H9 (cell line): Measurements from ENCODE around the gene ZNF200. TPM values are rescaled to one million over a fixed set of nuclear protein-coding genes. Genes with fewer than 3 reads are reported as not detected.

Experiments
- DNase-seq: peaks from one replicate; pipeline ENCODE4 v3.0.0-alpha.2; 2017
- H2AFZ ChIP-seq: one replicate; pipeline ENCODE4 v1.6.1; 2013; ENCODE audit warnings: mild to moderate bottlenecking, low read length, control low read depth, moderate library complexity
- H2AK5ac ChIP-seq: 2 replicates; pipeline ENCODE4 v1.6.1; 2013; ENCODE audit warnings: low read length, control low read depth, mixed read lengths; ENCODE audit not compliant: insufficient read length
- H2BK120ac ChIP-seq: one replicate; pipeline ENCODE4 v1.6.1; 2013; ENCODE audit warnings: low read depth, mild to moderate bottlenecking, low read length, control low read depth, inconsistent platforms; ENCODE audit not compliant: poor library complexity, severe bottlenecking
- H2BK12ac ChIP-seq: 2 replicates; pipeline ENCODE4 v1.6.1; 2013; ENCODE audit warnings: low read length, control low read depth, mixed read lengths, low read depth; ENCODE audit not compliant: insufficient read length
- H2BK15ac ChIP-seq: 2 replicates; pipeline ENCODE4 v1.6.1; 2013; ENCODE audit warnings: low read depth, low read length, control low read depth
- H2BK20ac ChIP-seq: one replicate; pipeline ENCODE4 v1.6.1; 2013; ENCODE audit warnings: low read depth, mild to moderate bottlenecking, low read length, control low read depth, inconsistent platforms; ENCODE audit not compliant: poor library complexity, severe bottlenecking
- H2BK5ac ChIP-seq: 2 replicates; pipeline ENCODE4 v1.6.1; 2013; ENCODE audit warnings: low read length, control low read depth, mixed read lengths; ENCODE audit not compliant: insufficient read length
- H3K14ac ChIP-seq: 2 replicates; pipeline ENCODE4 v1.6.1; 2013; ENCODE audit warnings: low read length, control low read depth; ENCODE audit not compliant: insufficient read depth
- H3K18ac ChIP-seq: 2 replicates; pipeline ENCODE4 v1.6.1; 2013; ENCODE audit warnings: low read depth, mild to moderate bottlenecking, mixed read lengths, low read length, control low read depth; ENCODE audit not compliant: insufficient read length
- H3K23ac ChIP-seq: 2 replicates; pipeline ENCODE4 v1.6.1; 2013; ENCODE audit warnings: low read length, control low read depth, mixed read lengths, low read depth; ENCODE audit not compliant: insufficient read length
- H3K23me2 ChIP-seq: 2 replicates; pipeline ENCODE4 v1.6.1; 2013; ENCODE audit warnings: low read depth, mild to moderate bottlenecking, mixed read lengths, low read length, control low read depth; ENCODE audit not compliant: insufficient read length, poor library complexity, severe bottlenecking
- H3K27ac ChIP-seq: 2 replicates; pipeline ENCODE4 v1.5.1; 2013; ENCODE audit warnings: low read length, control low read depth, mixed read lengths, low read depth; ENCODE audit not compliant: insufficient read length
- H3K27me3 ChIP-seq: 2 replicates; pipeline ENCODE4 v1.6.1; 2013; ENCODE audit warnings: low read length, control low read depth, inconsistent platforms; ENCODE audit not compliant: insufficient read depth
- H3K4ac ChIP-seq: 2 replicates; pipeline ENCODE4 v1.6.1; 2013; ENCODE audit warnings: low read depth, mild to moderate bottlenecking, control low read depth, inconsistent platforms, low read length, moderate library complexity
- H3K4me1 ChIP-seq: 2 replicates; pipeline ENCODE4 v1.6.1; 2013; ENCODE audit warnings: low read length, control low read depth, inconsistent platforms; ENCODE audit not compliant: insufficient read depth
- H3K4me2 ChIP-seq: 2 replicates; pipeline ENCODE4 v1.6.1; 2013; ENCODE audit warnings: low read length, control low read depth, mixed read lengths; ENCODE audit not compliant: insufficient read length, insufficient read depth
- H3K56ac ChIP-seq: 2 replicates; pipeline ENCODE4 v1.6.1; 2013; ENCODE audit warnings: low read depth, mild to moderate bottlenecking, mixed read lengths, low read length, control low read depth; ENCODE audit not compliant: insufficient read length
- H3K79me1 ChIP-seq: 2 replicates; pipeline ENCODE4 v1.6.1; 2013; ENCODE audit warnings: low read depth, mild to moderate bottlenecking, moderate library complexity, low read length, control low read depth, inconsistent platforms; ENCODE audit not compliant: insufficient read depth, poor library complexity, severe bottlenecking
- H3K79me2 ChIP-seq: 2 replicates; pipeline ENCODE4 v1.6.1; 2013; ENCODE audit warnings: low read length, control low read depth, inconsistent platforms; ENCODE audit not compliant: insufficient read depth
- H3K9ac ChIP-seq: 2 replicates; pipeline ENCODE4 v1.6.1; 2013; ENCODE audit warnings: low read length, control low read depth, mixed read lengths; ENCODE audit not compliant: insufficient read length; ENCODE audit errors: extremely low read depth
- H3K9me3 ChIP-seq: one replicate; pipeline ENCODE4 v1.6.1; 2013; ENCODE audit warnings: low read depth, low read length, inconsistent platforms; ENCODE audit not compliant: control insufficient read depth
- H3T11ph ChIP-seq: one replicate; pipeline ENCODE4 v1.6.1; 2013; ENCODE audit warnings: mild to moderate bottlenecking, low read length, control low read depth, inconsistent platforms
- H4K20me1 ChIP-seq: one replicate; pipeline ENCODE4 v1.6.1; 2013; ENCODE audit not compliant: control insufficient read depth, insufficient read length, insufficient read depth
- H4K5ac ChIP-seq: 2 replicates; pipeline ENCODE4 v1.6.1; 2013; ENCODE audit warnings: low read depth, mild to moderate bottlenecking, mixed read lengths, low read length, control low read depth; ENCODE audit not compliant: insufficient read length
- H4K8ac ChIP-seq: replicated peaks from 2 replicates; pipeline ENCODE4 v1.6.1; 2013; ENCODE audit warnings: low read length, control low read depth, mixed read lengths, low read depth; ENCODE audit not compliant: insufficient read length
- H4K91ac ChIP-seq: 2 replicates; pipeline ENCODE4 v1.6.1; 2013; ENCODE audit warnings: low read depth, mild to moderate bottlenecking, moderate library complexity, mixed read lengths, low read length, control low read depth; ENCODE audit not compliant: insufficient read length
- H3K27ac Mint-ChIP-seq, 3 experiments: 2 replicates in 2 of 3; 3 replicates in 1 of 3; pipeline ENCODE4 v1.8.0; 2020 to 2021; ENCODE audit warnings: mixed read lengths in 3 of 3, mild to moderate bottlenecking in 1 of 3, moderate library complexity in 1 of 3
- H3K27me3 Mint-ChIP-seq: 2 replicates; pipeline ENCODE4 v1.8.0; 2021; ENCODE audit warnings: low read depth, mild to moderate bottlenecking, moderate library complexity, mixed read lengths
- H3K36me3 Mint-ChIP-seq, 3 experiments: 2 replicates in 2 of 3; 3 replicates in 1 of 3; pipeline ENCODE4 v1.8.0; 2020 to 2021; ENCODE audit warnings: low read depth in 3 of 3, mixed read lengths in 3 of 3; ENCODE audit not compliant: insufficient read depth in 1 of 3
- H3K4me1 Mint-ChIP-seq, 2 experiments: 2 replicates each; pipeline ENCODE4 v1.8.0; 2020; ENCODE audit warnings: mixed read lengths in 2 of 2
- H3K4me3 Mint-ChIP-seq, 2 experiments: 2 replicates in 1 of 2; 3 replicates in 1 of 2; pipeline ENCODE4 v1.8.0; 2020 to 2021; ENCODE audit warnings: mild to moderate bottlenecking in 2 of 2, mixed read lengths in 2 of 2, moderate library complexity in 1 of 2
- H3K9me3 Mint-ChIP-seq, 2 experiments: 2 replicates in 1 of 2; 3 replicates in 1 of 2; pipeline ENCODE4 v1.8.0; 2020; ENCODE audit warnings: mild to moderate bottlenecking in 2 of 2, mixed read lengths in 2 of 2, moderate library complexity in 1 of 2
- CTCF ChIP-seq: fragments of 200-600 bp; sonication (generic); conservative IDR thresholded peaks from 3 replicates; pipeline ENCODE4 v1.8.0; 2021; ENCODE audit warnings: antibody characterized with exemption, mild to moderate bottlenecking
- WGBS: extraction: QIAGEN DNeasy Blood & Tissue Kit; methylation state at CpG from one replicate; pipeline ENCODE4 v1.1.7; 2013; ENCODE audit warnings: missing lambda C conversion rate, low lambda C conversion rate, mixed read lengths; ENCODE audit not compliant: insufficient read length; ENCODE audit errors: extremely low coverage; 5-methylcytosine and 5-hydroxymethylcytosine counted together
- total RNA-seq: library from RNA; stranded (reverse); gene quantifications from 2 replicates; pipeline ENCODE4 v1.2.1, GENCODE V29; 2021

ZNF200 gene
- total RNA-seq, 1 experiment from 2014 or later, result 14.9 TPM

- Histone ChIP-seq H3K4me1 (no peaks in the 10 kb centered on the region), H2AK5ac (no peak overlapping the region), H3K18ac (no peak overlapping the region), H3K4me2 (peak overlapping the region; percentile 92), H3K9ac (no peak overlapping the region), H3K14ac (no peak overlapping the region), H2BK15ac (no peak overlapping the region), H4K20me1 (no peaks in the 10 kb centered on the region), H3T11ph (no peak overlapping the region), H3K23me2 (peaks cover 30% of the 10 kb centered on the region), H3K27ac (no peak overlapping the region), H3K23ac (no peak overlapping the region), H3K79me1 (no peaks in the 10 kb centered on the region), H2BK12ac (no peak overlapping the region), H2BK5ac (no peak overlapping the region), H3K9me3 (no peaks in the 10 kb centered on the region), H2AFZ (no peak overlapping the region), H4K5ac (no peak overlapping the region), H3K56ac (no peak overlapping the region), H3K27me3 (peaks cover 2% of the 10 kb centered on the region; the same call in 1 of the 2 replicates), H4K91ac (no peak overlapping the region), H3K4ac (no peak overlapping the region), H4K8ac (no peak overlapping the region), H2BK20ac (no peak overlapping the region), H3K79me2 (no peaks in the 10 kb centered on the region), H2BK120ac (no peak overlapping the region)
- no CpG with 5 or more reads among the region's 11 CpGs for WGBS
- Mint-ChIP-seq H3K4me1 (peaks cover 22 to 23% of the 10 kb centered on the region in 2 experiments), H3K4me3 (peak overlapping the region; percentile 93 to 98), H3K9me3 (peaks cover 0 to 3% of the 10 kb centered on the region in 2 experiments; a peak in 2 of 5 replicates), H3K27me3 (peaks cover 60% of the 10 kb centered on the region), H3K36me3 (no peaks in the 10 kb centered on the region; a peak in 1 of 7 replicates), H3K27ac (no peak overlapping the region; a peak in 1 of 7 replicates)
- no peak for TF ChIP-seq CTCF
- DNase-seq, result no peak
These were observed 45.1 kb downstream of the ZNF200 start for GRCh38 chr16:3189869-3190268.
